Thyroid gland (tissue), 4 donors: ENCODE measurements around the gene ITFG1. TPM values are rescaled to one million over a fixed set of nuclear protein-coding genes. Genes with fewer than 3 reads are reported as not detected.

Experiments used
- DNase-seq, 2 donors: peaks; one replicate each; pipeline ENCODE4 v3.0.0-alpha.2; 2019
- H3K27ac ChIP-seq, 3 donors: fragments of 200-600 bp; sonication (generic); 1 replicate in 2 of 3; 2 replicates in 1 of 3; pipeline ENCODE4 v1.5.1; 2016 to 2019; ENCODE audit warnings: mild to moderate bottlenecking in 1 of 3, moderate library complexity in 1 of 3
- H3K27me3 ChIP-seq: fragments of 200-600 bp; sonication (generic); one replicate; pipeline ENCODE4 v1.5.1; 2019
- H3K36me3 ChIP-seq, 2 donors: fragments of 200-600 bp; sonication (generic); one replicate each; pipeline ENCODE4 v1.5.1; 2016 to 2019
- H3K4me1 ChIP-seq, 2 donors: fragments of 200-600 bp; sonication (generic); one replicate each; pipeline ENCODE4 v1.5.1; 2017 to 2019
- H3K4me3 ChIP-seq, 3 donors: fragments of 200-600 bp; sonication (generic); replicated peaks in 1 of 3; 1 replicate in 2 of 3; 2 replicates in 1 of 3; pipeline ENCODE4 v1.5.1; 2016; ENCODE audit warnings: mild to moderate bottlenecking in 1 of 3
- H3K9me3 ChIP-seq: fragments of 200-600 bp; sonication (generic); one replicate; pipeline ENCODE4 v1.5.1; 2017
- POLR2A ChIP-seq, 2 donors: fragments of 450-650 bp; IDR thresholded peaks; one replicate each; pipeline ENCODE4 v1.6.1; 2017; ENCODE audit warnings: antibody characterized with exemption in 2 of 2, mild to moderate bottlenecking in 2 of 2, moderate library complexity in 1 of 2
- WGBS, 2 donors: methylation state at CpG; one replicate each; pipeline ENCODE4 v1.1.5; 2017; 5-methylcytosine and 5-hydroxymethylcytosine counted together
- intact Hi-C: fragments of 100-400 bp; cut with DNase I; formaldehyde crosslinking; loops from one replicate; pipeline ENCODE4 v1.15.1; 2023
- total RNA-seq, 4 donors: library from RNA; depleted of rRNA; stranded (reverse); fragments of >200 nt; gene quantifications; one replicate each; pipeline ENCODE4 v1.2.3, GENCODE V29; 2016
- TF ChIP-seq, protein P1 (sequence below), 6 experiments: fragments of 200-600 bp in 3 of 6; fragments of 450-650 bp in 3 of 6; sonication (generic) in 3 of 6; IDR thresholded peaks; one replicate each; pipeline ENCODE4 v1.5.1; 2016 to 2019; ENCODE audit warnings: antibody characterized with exemption in 6 of 6, mild to moderate bottlenecking in 2 of 6, inconsistent platforms in 1 of 6, moderate library complexity in 1 of 6

The ITFG1 gene
- total RNA-seq, 4 donors from 2014 or later = 64.8 to 75.6 (median 71.7) TPM

GRCh38 chr16:47180073-47180472 lies 280.8 kb downstream of the ITFG1 start:
- Histone ChIP-seq H3K4me1 (no peaks in the 10 kb centered on the region), H3K27me3 (no peaks in the 10 kb centered on the region), H3K36me3 (no peaks in the 10 kb centered on the region), H3K27ac (no peak overlapping the region), H3K9me3 (no peaks in the 10 kb centered on the region), H3K4me3 (no peak overlapping the region)
- DNase-seq = no peak
- intact Hi-C loops = no loop called here
- WGBS, 2 donors = 93 to 95% methylated on average over 8 of the region's 8 CpGs
- no peak for TF ChIP-seq POLR2A (IDR thresholded peaks at IDR 0.05)
- TF ChIP-seq, protein P1, sequence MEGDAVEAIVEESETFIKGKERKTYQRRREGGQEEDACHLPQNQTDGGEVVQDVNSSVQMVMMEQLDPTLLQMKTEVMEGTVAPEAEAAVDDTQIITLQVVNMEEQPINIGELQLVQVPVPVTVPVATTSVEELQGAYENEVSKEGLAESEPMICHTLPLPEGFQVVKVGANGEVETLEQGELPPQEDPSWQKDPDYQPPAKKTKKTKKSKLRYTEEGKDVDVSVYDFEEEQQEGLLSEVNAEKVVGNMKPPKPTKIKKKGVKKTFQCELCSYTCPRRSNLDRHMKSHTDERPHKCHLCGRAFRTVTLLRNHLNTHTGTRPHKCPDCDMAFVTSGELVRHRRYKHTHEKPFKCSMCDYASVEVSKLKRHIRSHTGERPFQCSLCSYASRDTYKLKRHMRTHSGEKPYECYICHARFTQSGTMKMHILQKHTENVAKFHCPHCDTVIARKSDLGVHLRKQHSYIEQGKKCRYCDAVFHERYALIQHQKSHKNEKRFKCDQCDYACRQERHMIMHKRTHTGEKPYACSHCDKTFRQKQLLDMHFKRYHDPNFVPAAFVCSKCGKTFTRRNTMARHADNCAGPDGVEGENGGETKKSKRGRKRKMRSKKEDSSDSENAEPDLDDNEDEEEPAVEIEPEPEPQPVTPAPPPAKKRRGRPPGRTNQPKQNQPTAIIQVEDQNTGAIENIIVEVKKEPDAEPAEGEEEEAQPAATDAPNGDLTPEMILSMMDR (IDR thresholded peaks at IDR 0.05) = no peak

GRCh38 chr16:47175152-47175551 lies 285.7 kb downstream of the ITFG1 start:
- no peak overlapping the region for H3K4me3 ChIP-seq
- H3K27me3 ChIP-seq = no peaks in the 10 kb centered on the region
- TF ChIP-seq POLR2A (IDR thresholded peaks at IDR 0.05) = no peak
- TF ChIP-seq, protein P1 (IDR thresholded peaks at IDR 0.05) = no peak
- H3K27ac ChIP-seq = no peak overlapping the region
- H3K36me3 ChIP-seq = no peaks in the 10 kb centered on the region
- intact Hi-C loops = no loop called here
- no peaks in the 10 kb centered on the region for H3K4me1 ChIP-seq
- no peaks in the 10 kb centered on the region for H3K9me3 ChIP-seq
- DNase-seq = no peak

DNA sequence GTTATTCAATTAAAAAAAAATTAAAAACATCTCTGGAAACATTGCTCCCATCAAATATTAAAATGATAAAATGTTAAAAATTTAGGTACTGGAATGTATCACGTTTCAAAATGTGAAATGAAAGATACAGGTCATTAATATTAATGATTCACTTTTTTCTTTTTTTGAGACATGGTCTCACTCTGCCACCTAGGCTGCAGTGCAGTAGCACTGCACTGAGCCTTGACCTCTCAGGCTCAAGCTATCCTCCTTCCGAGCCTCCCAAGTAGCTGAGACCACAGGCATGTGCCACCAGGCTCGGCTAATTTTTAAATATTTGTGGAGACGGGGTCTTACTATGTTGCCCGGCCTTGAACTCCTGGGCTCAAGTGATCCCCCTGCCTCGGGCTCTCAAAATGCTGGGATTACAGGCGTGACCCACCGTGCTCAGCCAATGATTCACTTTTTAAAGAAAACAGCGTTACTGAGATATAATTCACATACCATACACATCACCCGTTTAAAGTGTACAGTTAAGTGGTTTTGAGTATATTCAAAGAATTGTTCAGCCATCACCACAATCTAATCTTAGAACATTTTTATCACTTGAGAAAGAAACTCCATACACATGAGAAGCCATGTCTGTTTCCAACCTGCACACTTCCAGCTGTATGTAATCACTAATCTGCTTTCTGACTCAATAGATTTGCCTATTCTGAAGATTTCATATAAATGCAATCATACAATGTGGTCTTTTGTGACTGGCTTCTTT lies 298.0 kb downstream of the ITFG1 start:
- TF ChIP-seq POLR2A (IDR thresholded peaks at IDR 0.05) = no peak
- TF ChIP-seq, protein P1 (IDR thresholded peaks at IDR 0.05) = no peak
- intact Hi-C loops = no loop called here
- no peak for DNase-seq

GRCh38 chr16:47161464-47161863 lies 299.4 kb downstream of the ITFG1 start:
- WGBS, 2 donors = 93% methylated on average over 4 of the region's 4 CpGs
- H3K36me3 ChIP-seq = peaks cover 0 to 5% of the 10 kb centered on the region in 2 donors
- no peak overlapping the region for H3K4me3 ChIP-seq
- DNase-seq = no peak
- no peak for TF ChIP-seq POLR2A (IDR thresholded peaks at IDR 0.05)
- H3K4me1 ChIP-seq = no peaks in the 10 kb centered on the region
- no peak overlapping the region for H3K27ac ChIP-seq
- H3K27me3 ChIP-seq = no peaks in the 10 kb centered on the region
- intact Hi-C loops = no loop called here
- H3K9me3 ChIP-seq = no peaks in the 10 kb centered on the region

More for the DNA sequence above, 298.0 kb downstream of the ITFG1 start:
- 74 to 85% methylated on average over 10 of the region's 10 CpGs for WGBS, 2 donors
- Histone ChIP-seq H3K9me3 (no peaks in the 10 kb centered on the region), H3K4me1 (no peaks in the 10 kb centered on the region), H3K27me3 (no peaks in the 10 kb centered on the region), H3K4me3 (no peak overlapping the region), H3K36me3 (no peaks in the 10 kb centered on the region), H3K27ac (no peak overlapping the region)

DNA sequence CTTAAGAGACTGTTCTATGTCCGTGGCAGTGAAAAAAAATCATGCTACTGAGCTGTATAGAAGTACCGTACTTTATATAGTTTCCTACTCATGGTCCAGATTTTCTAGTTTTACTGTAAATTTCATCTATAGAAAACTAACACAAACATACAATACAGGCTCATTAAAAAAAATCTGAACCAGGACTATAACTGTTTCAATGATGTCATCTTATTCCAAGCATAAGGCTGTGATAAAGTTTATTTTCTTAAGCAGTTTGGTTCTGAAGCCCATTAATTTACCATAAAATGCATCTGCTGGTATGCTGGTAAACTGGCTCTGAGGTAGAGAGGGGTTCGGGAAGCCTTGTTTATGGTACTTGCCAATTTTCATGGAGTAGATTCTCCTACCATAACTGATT lies 300.4 kb downstream of the ITFG1 start:
- no peak overlapping the region for H3K4me3 ChIP-seq
- WGBS, 2 donors = 91 to 95% methylated on average over 3 of the region's 3 CpGs
- H3K27me3 ChIP-seq = no peaks in the 10 kb centered on the region
- no peak for TF ChIP-seq POLR2A (IDR thresholded peaks at IDR 0.05)
- TF ChIP-seq, protein P1 (IDR thresholded peaks at IDR 0.05) = no peak
- H3K27ac ChIP-seq = no peak overlapping the region
- DNase-seq = no peak
- no peaks in the 10 kb centered on the region for H3K9me3 ChIP-seq
- H3K36me3 ChIP-seq = peaks cover 0 to 5% of the 10 kb centered on the region in 2 donors
- H3K4me1 ChIP-seq = no peaks in the 10 kb centered on the region
- intact Hi-C loops = no loop called here
